Activated CD4-positive, alpha-beta T cell treated with anti-CD3 and anti-CD28 coated beads, Interleukin-2, amount 50 U/mL, for 16 hours (primary cell): Measurements from ENCODE around the gene OSBPL8.

ENCODE experiments used
- DNase-seq: peaks from one replicate; pipeline ENCODE4 v3.0.0-alpha.2; 2020

OSBPL8 gene

GRCh38 chr12:76555231-76555767 lies 4.3 kb downstream of the OSBPL8 start:
- no peak for DNase-seq

GRCh38 chr12:76554405-76555230 lies 5.0 kb downstream of the OSBPL8 start:
- no peak for DNase-seq

- no peak for DNase-seq
These were observed 7.1 kb downstream of the OSBPL8 start for GRCh38 chr12:76552343-76552938.

- no peak for DNase-seq
These were observed 8.1 kb downstream of the OSBPL8 start for GRCh38 chr12:76551482-76551888.

- DNase-seq = no peak
These were observed 10.4 kb downstream of the OSBPL8 start for GRCh38 chr12:76549131-76549530.

- no peak for DNase-seq
These were observed 11.2 kb downstream of the OSBPL8 start for GRCh38 chr12:76548222-76548837.

GRCh38 chr12:76547526-76547925 lies 12.0 kb downstream of the OSBPL8 start:
- DNase-seq = no peak

GRCh38 chr12:76546889-76547288 lies 12.7 kb downstream of the OSBPL8 start:
- no peak for DNase-seq

- DNase-seq = peak; percentile 23
These were observed 14.1 kb downstream of the OSBPL8 start for GRCh38 chr12:76545486-76545885.

- DNase-seq = peak; percentile 49
These were observed 14.8 kb downstream of the OSBPL8 start for GRCh38 chr12:76544601-76545261.

- DNase-seq = no peak
These were observed 15.7 kb downstream of the OSBPL8 start for GRCh38 chr12:76543813-76544347.

GRCh38 chr12:76542908-76543307 lies 16.7 kb downstream of the OSBPL8 start:
- no peak for DNase-seq

- no peak for DNase-seq
These were observed 19.8 kb downstream of the OSBPL8 start for GRCh38 chr12:76539727-76540126.

GRCh38 chr12:76537923-76538322 lies 21.6 kb downstream of the OSBPL8 start:
- no peak for DNase-seq

- no peak for DNase-seq
These were observed 23.0 kb downstream of the OSBPL8 start for GRCh38 chr12:76536546-76536945.

- DNase-seq = no peak
These were observed 24.4 kb downstream of the OSBPL8 start for GRCh38 chr12:76535170-76535569.

GRCh38 chr12:76533331-76533730 lies 26.2 kb downstream of the OSBPL8 start:
- no peak for DNase-seq

- no peak for DNase-seq
These were observed 27.1 kb downstream of the OSBPL8 start for GRCh38 chr12:76532520-76532919.

- no peak for DNase-seq
These were observed 28.5 kb downstream of the OSBPL8 start for GRCh38 chr12:76531056-76531455.

GRCh38 chr12:76530516-76530915 lies 29.1 kb downstream of the OSBPL8 start:
- DNase-seq = no peak

GRCh38 chr12:76529226-76529918 lies 30.2 kb downstream of the OSBPL8 start:
- no peak for DNase-seq

- DNase-seq = no peak
These were observed 36.2 kb downstream of the OSBPL8 start for GRCh38 chr12:76523408-76523807.
